DMS153 (cell line): ENCODE results near the gene SLC44A5.
"Not testable (repeated sequence)": the region's sequence is repeated elsewhere in the genome, so short reads cannot be mapped to it uniquely, and the experiment has no call there.

Source experiments
- DNase-seq: peaks from one replicate; lab custom pipeline; 2025; lab: John Stamatoyannopoulos, UW

SLC44A5 gene

DNA sequence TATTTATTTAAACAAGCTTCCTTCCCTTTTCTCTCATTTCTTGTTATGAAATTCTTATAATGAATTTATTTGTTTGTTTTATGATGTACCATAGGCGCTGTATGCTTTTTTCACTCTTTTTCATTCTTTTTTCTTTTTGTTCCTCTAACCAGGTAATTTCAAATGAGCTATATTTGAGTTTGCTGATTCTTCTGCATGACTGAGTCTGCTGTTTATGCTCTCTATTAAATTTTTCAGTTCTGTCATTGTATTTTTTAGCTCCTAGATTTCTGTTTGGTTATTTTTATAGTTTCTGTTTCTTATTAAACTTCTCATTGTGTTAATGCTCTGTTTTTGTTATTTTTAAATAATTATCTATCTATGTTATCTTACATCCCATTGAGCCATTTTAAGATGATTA lies 244.3 kb downstream of the SLC44A5 start:
- DNase-seq = no peak

DNA sequence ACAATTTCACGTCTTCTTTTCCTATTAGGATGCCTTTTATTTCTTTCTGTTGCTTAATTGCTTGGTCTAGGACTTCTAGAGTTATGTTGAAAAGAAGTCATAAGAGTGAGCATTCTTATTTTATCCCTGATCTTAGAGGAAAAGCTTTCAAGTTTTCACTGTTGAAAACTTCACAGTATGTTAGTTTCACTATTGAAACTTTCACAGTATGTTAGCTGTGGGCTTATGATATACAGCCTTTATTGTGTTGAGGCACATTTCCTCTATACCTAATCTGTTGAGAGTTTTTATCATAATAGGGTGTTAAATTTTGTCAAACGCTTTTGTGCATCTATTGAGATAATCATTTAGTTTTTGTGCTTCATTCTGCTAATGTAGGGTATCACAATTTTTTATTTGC lies 249.7 kb downstream of the SLC44A5 start:
- no peak for DNase-seq

DNA sequence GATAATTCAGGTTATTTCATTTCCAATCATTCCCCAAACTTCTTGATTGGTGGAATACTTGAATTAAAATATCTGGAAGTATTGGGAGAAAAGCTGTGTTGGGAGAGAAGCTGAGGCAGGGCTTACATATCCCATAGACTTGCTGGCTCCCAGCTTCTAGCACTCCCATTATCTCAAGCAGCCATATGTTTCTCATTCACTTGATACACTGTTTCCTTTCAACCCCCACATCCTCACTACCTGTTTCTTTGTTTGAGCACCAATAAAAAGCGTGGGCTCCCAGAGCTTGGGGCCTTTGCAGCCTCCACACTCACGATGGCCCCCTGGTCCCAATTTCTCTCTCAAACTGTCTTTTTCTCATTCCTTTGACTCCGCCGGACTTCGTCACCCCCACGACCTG lies 256.6 kb downstream of the SLC44A5 start:
- DNase-seq = not testable (repeated sequence)

DNA sequence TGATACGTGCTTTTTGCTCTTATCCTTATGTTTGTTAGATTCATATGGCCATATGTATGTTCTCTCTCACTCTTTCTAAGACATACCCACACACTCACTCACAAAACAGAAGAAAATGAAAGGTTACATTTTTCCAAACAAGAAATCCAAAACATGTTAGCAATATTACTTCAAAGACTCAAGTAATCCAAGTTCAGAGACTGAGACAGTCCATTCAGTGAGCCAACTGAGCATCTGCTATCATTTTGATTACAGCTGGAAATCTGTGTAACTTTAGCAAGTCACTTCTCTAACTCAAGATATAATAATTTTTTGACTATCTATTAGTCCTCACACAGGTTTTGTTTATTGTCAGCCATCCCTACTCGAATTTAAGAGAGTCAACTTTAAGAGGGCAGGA lies 257.9 kb downstream of the SLC44A5 start:
- no peak for DNase-seq

DNA sequence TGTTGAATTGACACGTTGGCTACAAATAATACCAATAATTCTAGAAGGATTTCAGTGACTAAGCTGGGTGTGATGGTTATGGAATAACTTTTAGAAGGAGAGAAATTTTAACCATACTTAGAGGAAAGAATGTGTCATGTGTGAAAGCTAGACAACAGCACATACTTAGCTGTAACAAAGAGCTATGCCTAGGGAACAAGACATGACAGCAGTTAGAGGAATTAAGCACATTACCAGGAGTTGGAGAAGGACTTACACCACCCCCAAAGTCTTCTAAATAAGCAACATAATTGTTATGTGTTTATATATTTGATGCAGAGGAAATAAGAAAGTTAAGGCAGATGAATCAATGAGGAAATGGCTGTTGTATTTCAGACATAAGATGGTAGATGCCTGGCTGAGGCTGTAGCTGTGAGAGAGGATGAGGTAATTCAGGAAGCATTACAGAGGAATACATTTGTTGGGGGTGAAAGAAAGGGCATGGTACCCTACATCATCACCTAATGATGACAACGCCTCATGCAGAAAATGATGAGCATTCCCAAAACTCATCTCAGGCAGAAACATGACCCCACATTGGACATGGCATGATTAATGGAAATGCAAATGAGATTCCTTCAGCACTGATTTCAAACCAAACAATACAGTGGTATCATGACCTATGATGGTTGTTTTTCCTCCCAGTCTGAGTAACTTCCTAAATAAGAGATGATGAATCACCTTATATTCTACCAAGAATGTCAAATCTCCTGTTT lies 265.2 kb downstream of the SLC44A5 start:
- no peak for DNase-seq

DNA sequence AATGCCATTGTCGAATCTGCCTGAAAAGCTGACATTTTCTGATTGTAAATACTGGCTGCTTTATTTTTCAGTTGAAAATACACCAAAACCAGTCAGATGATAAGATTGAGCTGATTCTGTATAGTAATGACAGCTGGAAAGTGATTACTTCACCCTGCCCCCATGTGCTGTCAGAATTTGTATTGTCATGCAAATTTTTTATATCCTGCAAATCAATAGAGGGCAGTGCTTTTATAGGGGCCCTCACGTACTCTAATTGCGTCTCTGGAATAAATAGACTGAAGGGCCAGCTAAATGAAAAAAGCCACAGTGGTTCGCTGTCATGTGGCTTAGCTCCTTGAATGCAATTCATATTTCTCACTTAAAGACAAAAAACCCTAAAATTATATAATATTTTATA lies 268.1 kb downstream of the SLC44A5 start:
- peak; percentile 60 for DNase-seq

DNA sequence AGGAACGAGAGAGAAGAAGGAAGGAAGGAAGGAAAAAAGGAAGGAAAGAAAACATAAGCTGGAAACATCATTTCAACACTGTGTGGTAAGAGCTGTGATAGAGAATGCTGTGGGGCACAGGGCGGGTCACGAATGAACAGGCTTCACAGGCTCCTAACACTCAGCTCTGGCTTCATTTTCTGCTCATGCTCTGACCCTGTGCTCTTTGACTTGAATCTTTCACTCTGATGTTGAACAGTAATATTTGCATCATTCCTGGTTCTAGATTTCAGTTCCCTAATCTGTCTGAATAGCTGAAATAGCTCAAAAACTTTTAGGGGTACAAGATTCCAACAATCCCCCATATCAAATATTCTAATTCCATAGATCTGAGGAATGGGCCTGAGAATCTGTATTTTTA lies 269.4 kb downstream of the SLC44A5 start:
- no peak for DNase-seq

DNA sequence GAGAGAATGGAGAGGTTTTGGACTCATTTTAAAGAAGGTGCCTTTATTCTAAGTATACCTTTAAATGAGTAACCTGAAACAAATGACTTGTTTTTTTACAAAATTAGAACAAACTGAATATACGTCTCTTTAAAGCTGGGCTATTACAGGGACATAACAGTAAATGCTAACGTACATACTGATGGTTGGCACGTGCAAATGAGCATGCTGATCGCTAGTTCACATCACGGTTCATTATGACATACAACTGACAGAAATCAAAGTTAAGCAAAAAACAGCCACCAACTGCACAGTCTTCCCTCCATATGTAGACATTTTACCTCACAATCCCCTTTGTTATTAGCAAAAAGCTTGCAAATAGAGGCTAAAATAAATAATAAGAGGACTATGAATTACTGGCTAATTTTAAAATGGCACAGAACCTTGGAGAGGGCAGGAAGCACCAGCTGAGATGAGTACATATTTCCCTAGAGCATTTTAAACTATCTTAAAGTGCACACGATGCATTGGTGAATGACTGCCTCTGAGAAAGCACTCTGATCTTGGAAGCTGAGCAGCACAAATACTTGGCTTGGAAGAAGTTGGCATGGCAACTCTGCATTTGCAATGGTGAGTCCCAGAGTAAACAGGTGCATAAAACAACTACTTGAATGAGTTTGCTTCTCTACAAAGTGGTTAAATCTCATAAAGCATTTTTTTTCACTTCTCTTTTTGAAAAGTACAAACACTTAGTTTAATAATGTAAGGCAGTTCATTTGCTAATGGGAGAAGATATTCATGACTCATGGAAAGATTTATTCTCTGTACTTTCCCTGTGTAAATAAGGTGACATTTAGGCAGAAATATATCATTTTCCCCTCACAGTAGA lies 272.1 kb downstream of the SLC44A5 start:
- DNase-seq = peak; percentile 72

DNA sequence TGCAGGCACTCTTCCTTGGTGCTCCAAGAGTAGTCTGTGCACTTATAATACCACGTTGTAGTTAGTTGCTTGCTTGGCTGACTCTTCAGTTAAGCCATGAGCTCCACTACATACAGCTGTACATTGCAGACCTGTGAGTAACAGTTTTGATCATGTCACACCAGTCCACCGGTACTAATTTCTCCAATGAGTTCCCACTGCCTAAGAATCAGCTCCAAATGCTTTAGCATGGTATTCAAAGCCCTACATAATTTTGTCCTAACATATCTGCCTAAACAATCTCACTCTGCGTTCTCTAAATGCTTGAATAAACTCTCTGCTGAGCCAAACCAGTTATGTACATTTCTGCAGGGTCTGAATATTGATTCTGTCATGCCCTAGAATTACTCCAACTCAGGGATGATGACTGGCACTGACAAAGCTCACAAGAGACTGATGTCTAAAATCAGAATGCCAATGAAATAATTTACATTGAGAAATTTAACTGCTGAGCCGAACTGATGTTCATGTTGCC lies 276.0 kb downstream of the SLC44A5 start:
- DNase-seq = no peak

DNA sequence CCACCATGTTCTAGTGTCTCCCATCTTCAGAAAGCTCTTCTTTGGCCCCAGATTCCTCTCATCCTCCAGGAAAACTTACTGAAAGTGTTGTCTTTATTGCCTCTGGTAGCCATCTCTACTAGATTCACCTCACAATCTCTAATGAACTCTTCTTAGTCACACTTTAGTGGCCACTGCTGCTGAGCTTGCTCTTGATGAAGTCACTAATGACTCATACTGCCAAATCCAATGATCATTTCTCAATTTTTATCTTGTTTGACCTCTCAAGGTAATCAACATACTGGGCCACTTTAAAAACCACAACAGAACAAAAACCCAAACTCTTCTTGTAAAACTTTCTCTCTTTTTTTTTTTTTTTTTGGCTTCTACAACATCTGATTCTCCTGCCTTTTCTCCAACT lies 280.3 kb downstream of the SLC44A5 start:
- no peak for DNase-seq

DNA sequence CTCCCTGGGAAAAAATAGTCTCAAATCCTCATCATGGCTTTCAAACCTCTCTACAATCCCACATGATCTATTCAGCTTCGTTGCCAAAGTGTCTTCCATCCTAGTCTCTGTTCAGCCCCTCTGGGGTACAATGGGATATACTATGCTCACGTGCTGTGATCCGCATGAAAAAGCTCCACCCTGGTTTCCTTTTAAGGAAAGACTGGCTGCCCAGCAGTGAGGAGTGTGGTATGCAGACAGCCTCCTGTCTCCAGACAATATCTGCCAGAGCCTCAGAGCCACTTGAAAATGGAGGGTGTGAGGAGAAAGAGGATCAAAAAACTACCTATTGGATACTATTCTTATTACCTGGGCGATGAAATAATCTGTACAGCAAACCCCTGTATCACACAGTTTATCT lies 282.2 kb downstream of the SLC44A5 start:
- DNase-seq = no peak

DNA sequence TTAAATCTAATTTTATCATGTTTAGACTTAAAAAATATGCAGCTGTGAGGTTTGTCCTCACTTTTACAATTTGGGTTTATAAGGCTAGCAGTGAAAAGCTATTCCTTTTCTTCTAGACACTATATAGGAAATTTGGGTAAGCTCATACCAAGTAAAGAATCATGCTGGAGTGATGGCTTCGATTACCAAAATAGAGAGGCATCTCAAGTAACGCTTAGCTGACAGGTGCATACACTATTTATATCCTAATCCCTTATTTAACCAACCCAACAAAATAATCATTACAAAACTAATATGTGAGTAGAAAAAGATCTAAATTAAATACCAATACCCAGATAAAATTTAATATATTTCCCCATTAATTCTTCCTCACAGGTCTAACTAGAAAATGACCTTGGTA lies 283.5 kb downstream of the SLC44A5 start:
- DNase-seq = no peak

DNA sequence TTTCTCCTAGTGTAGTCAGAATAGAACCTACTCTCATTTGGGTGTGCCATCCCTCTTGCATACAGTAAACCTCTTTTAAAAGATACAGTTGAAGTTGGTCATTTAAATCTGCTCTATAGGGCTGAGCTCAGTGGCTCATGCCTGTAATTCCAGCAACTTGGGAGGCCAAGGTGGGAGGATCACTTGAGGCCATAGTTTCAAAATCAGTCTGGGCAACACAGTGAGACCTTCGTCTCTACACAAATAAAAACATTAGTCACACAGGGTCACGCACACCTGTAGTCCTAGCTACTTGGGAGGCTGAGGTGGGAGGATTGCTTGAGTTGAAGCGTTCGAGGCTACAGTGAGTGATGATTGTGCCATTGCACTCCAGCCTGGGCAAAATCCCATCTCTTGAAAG lies 292.9 kb downstream of the SLC44A5 start:
- DNase-seq = no peak

DNA sequence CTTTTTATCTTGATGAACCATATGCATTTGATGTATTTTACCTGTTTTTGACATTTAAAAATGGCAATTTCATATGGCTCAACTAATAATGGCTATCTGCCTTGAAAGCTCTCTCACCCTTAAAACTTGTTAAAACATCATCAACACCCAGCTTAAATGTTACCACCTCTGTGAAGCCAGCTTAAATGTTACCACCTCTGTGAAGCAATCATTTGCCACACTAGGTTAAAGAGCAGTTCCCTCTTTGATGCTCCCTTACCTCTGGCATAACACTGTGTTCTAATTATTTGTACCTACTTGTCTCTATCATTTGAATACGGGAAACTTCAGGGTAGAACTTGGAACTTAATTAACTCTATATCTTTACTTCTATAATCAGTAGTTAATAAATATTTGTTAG lies 294.7 kb downstream of the SLC44A5 start:
- no peak for DNase-seq

DNA sequence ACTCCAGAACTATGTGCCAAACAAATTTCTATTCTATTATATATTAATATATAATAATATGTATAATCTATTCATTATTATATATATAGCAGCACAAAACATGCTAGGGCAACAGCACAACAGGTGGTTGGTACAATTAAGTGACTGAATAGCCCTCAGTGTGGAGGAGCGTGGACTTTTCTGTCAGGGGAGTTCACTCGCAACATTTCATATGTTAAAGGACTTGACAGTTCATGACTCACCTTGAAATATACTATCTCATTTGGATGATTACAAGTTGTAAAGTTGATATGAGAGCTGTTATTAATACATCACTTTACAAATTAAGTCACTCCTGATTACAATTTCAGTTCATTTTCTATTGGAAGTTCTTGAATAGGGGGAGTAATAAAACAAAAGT lies 298.3 kb downstream of the SLC44A5 start:
- no peak for DNase-seq

DNA sequence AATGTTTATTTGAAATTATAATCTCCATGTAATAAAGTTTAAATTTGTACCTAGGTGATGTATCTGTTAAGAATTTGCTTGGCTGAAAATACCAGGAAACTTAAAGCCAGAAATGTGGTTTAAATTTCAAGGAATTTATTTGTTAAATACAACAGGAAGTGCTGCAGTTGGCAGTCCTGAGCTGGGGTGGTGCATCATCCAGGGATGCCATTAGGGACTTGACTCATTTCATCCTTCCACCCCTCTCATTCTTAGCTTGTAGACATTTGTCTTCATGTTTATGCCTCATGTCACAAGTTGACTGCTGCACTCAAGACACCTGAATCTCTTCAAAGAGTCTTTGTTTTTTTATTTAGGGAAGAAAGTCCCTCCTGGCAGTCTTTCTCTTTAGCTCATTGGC lies 300.8 kb downstream of the SLC44A5 start:
- no peak for DNase-seq

DNA sequence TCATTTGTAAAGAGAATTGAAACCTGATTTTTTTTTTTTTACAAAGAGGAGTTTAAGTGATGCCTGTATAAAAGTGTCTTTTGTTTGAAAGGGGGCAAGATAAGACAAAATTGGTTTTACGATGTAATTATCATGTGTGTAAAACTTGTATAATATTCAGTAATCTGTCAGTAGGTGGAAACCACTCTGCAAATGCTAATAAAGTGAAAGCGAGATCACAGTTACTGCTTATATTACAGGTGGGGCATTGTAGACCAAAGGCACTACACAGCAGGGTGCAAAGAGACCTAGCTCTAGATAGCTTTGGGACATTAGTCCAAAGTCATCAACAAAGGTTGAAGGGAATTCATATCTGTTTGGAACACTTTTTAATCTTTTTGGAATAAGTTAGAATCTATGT lies 302.5 kb downstream of the SLC44A5 start:
- DNase-seq = no peak

DNA sequence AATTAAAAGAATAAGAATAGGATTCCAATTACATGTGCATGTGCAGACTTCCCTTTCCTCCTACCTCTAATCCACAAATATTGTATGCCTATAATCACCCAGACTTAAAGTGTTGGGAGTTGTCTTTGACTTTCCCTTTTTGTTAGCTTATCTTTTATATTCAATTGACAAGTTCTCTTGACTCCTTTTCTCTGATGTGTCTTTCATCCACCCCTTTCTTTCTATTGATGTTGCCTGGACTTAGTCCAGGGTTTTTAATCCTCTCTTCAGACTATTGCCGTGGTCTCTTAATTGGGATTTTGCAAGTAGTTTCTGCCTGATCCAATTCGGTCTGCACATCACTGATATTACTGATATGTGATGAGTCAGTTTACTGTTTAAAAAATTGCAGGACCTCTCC lies 305.9 kb downstream of the SLC44A5 start:
- DNase-seq = no peak

DNA sequence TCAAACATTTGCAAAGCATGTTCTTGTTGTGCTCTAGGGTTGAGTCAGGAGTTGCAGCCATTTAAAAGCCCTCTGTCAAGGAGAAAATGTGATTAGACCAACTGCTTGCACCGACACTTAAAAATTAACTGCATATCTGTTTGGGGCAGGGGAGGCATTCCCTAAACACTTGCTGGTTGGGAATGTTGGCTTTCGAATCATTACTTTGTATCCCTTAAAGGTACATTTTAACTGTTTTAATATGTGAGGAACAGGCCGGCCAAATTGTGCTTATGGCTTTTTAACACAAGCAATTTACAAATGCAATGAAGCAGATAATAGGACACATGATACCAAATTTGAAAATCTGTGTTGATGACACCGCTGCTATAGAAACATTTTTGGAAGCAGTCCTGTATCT lies 317.6 kb downstream of the SLC44A5 start:
- DNase-seq = no peak

DNA sequence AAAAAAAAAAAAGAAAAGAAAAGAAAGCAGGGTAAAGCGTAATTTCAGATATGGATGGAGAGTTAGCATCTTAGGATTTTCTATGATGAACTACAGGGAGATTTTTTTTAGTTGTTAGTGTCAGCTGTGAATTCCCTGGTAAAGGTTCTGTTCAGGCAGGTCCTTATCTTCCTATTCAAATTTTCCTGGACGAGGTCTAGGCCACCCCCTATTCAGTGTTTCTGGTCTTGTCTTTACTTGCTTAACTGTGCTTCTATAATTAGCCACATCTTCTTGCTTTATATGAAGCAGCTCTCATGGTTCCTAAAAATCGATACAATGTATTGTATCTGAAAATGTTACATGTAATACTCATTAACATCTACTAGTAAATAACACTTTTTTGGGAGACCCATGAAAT lies 318.9 kb downstream of the SLC44A5 start:
- no peak for DNase-seq

DNA sequence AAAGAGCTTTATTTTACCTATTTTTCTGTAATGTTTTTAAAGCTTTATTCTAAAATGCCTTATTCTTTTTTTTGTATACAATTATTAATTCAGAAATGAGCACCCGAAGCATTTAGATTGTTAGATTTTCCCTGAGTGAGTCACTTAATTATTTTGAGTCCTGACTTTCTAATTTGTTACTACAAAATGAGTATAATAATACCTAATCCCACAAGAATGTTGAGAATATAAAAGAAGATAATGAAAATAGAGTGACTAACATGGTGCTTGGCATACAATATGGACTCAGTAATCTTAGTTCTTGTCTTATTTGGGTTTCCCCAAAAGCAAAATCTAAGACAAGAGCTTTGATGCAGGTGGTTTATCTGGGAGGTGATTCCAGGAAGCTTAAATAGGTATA lies 334.5 kb downstream of the SLC44A5 start:
- DNase-seq = no peak

DNA sequence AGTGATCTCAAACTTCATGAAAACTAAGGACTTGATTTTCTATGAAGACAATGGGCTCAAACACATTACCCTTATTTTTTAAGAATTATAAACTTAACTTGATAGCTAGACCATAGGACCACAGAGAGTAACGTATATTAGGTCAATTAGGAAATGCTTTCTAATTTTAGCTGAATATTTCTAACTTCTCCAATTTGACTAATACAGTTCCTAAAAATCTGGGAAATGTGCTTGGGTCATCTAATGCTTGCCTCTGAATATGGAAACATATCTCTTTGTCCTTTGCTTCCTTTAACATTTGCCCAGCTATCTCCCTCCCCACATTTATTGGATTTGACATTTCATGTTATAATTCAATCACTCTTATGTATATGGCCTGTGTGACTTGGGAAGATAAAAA lies 335.3 kb downstream of the SLC44A5 start:
- DNase-seq = no peak

DNA sequence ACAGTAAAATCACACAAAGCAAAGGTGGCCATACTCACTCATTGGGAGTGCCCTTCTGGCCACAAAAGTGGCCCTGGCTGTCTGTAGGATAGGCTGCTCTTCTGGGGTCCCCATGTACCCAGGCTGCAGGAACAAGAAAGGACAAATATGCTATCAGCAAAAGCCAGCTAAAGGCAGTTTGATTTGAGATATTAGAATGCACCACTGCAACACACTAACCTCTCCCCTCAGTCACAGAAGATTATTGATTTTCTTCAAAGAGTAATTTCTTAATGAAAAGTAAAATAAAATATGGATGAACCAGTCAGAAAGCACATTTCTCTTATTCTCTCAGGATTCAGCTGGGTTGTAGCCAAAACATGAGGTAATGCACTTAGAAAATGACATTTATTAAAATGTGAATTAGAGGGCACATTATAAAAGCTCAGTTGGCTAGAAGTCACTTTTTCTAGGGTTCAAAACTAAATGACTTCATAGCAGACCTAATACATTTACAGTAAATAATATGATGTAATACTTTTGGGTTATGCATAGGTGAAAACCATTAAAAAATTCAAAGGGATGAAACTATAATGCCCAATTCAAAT lies 335.9 kb downstream of the SLC44A5 start:
- no peak for DNase-seq
